Measurements from ENCODE around the gene MYOZ1.
A peak's percentile ranks its signal among the peaks of the same experiment; 100 is the strongest.

MYOZ1 gene

DNA sequence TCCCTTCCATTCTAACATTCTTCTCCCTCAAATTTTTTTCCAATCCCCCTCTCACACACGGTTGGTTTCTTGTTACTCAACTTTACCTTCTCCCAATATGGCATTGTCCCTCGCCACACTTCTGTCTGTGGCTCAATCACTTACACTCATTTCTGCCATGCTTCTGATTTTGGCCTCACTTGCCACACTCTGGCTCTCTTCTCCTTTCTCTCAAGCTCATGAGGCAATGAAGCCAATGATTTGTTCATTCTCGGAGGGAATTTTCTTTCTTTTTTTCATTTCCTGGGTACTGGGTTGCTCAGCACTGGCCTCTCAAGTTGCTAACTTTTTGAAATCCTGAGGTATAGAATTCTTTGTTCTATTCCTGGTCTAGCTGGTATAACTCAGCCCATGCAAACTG is 4.0 kb upstream of the MYOZ1 start:
- Histone ChIP-seq H3K36me3 (ENCODE audit: control insufficient read depth, insufficient read depth, low read length, severe bottlenecking) (no peaks in the 10 kb centered on the region), H3K4me3 (ENCODE audit: low read length) (no peak overlapping the region), H3K27me3 (replicated peaks; ENCODE audit: control insufficient read depth, insufficient read depth, low read length) (no peaks in the 10 kb centered on the region), H3K9me3 (ENCODE audit: control insufficient read depth, low read length) (no peaks in the 10 kb centered on the region), H3K4me1 (ENCODE audit: control insufficient read depth, insufficient read depth, low read length) (peaks cover 11% of the 10 kb centered on the region), H3K9ac (ENCODE audit: low read length) (no peak overlapping the region)
- no peak for DNase-seq (ENCODE audit: low read depth)

DNA sequence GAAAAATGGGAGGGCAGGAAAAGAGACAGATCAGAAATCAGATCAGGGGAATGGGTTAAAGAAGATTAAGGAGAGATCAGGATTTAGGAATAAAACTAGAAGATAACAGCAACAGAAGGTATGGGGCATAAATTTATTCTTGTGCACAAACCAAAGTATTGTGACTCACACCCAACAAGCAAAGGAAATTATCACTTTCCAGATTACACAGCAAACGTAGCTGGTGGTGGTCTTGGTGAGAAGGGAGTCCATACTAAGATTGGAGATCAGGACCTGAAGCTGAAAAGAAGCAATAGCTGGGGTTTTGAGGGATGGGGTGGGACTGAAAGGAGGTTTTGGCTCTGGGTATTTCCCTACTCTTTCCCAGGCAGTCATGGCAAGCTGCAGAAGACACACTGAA is 3.5 kb upstream of the MYOZ1 start:
- Histone ChIP-seq H3K4me1 (ENCODE audit: control insufficient read depth, insufficient read depth, low read length) (peaks cover 11% of the 10 kb centered on the region), H3K9me3 (ENCODE audit: control insufficient read depth, low read length) (no peaks in the 10 kb centered on the region), H3K9ac (ENCODE audit: low read length) (no peak overlapping the region), H3K27me3 (replicated peaks; ENCODE audit: control insufficient read depth, insufficient read depth, low read length) (no peaks in the 10 kb centered on the region), H3K4me3 (ENCODE audit: low read length) (no peak overlapping the region), H3K36me3 (ENCODE audit: control insufficient read depth, insufficient read depth, low read length, severe bottlenecking) (no peaks in the 10 kb centered on the region)
- DNase-seq (ENCODE audit: low read depth): no peak

DNA sequence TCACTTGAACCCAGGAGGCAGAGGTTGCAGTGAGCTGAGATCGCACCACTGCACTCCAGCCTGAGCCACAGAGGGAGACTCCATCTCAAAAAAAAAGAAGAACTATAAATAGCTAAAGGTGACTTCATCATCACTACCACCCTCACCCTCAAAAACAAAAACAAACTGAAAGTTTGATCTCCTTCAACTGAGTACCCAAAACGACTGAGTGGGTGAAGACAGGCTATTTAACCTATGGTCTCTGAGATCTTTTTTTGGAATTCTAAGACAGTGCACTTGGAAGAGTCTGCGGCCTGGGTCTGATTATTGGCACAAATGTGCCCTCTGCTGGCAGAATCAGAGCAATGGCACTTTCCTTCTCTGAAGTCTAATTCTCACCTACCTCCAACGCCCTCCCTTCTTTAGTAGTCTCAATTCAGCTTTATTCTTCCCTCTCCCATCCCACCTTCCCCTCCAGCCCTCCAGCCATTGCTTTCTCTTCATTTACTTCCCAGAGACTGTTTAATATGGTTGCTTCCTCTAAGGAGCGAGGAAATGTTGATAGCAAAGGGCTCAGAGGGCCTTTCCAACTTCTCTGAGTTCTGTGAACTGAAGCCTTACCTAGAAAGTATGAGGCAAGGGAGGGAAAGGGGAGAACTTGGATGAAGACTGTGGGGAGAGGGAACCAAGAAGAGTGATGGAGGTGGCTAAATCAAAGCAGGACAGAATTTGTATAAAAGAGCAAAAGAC is 2.9 kb upstream of the MYOZ1 start:
- Histone ChIP-seq H3K27me3 (replicated peaks; ENCODE audit: control insufficient read depth, insufficient read depth, low read length) (no peaks in the 10 kb centered on the region), H3K4me1 (ENCODE audit: control insufficient read depth, insufficient read depth, low read length) (peaks cover 11% of the 10 kb centered on the region), H3K9me3 (ENCODE audit: control insufficient read depth, low read length) (no peaks in the 10 kb centered on the region), H3K36me3 (ENCODE audit: control insufficient read depth, insufficient read depth, low read length, severe bottlenecking) (no peaks in the 10 kb centered on the region), H3K9ac (ENCODE audit: low read length) (no peak overlapping the region), H3K4me3 (ENCODE audit: low read length) (no peak overlapping the region)
- DNase-seq (ENCODE audit: low read depth): peak; percentile 90

DNA sequence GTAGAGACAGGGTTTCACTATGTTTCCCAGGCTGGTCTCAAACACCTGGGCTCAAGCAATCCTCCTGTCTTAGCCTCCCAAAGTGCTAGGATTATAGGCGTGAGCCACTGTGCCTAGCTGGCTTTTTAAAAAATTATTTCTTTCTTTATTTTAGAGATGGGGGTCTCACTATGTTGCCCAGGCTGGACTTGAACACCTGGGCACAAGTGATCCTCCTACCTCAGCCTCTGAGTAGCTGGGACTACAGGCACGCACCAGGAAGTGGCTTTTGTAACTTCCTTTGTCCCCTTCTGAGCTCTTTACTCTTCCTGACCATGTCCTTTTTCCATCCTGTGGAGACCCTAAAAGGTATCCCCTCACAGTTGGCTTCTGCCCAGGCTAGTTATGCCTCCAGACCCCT is 2.1 kb upstream of the MYOZ1 start:
- Histone ChIP-seq H3K9ac (ENCODE audit: low read length) (no peak overlapping the region), H3K4me3 (ENCODE audit: low read length) (no peak overlapping the region), H3K27me3 (replicated peaks; ENCODE audit: control insufficient read depth, insufficient read depth, low read length) (no peaks in the 10 kb centered on the region), H3K36me3 (ENCODE audit: control insufficient read depth, insufficient read depth, low read length, severe bottlenecking) (no peaks in the 10 kb centered on the region), H3K4me1 (ENCODE audit: control insufficient read depth, insufficient read depth, low read length) (peaks cover 11% of the 10 kb centered on the region), H3K9me3 (ENCODE audit: control insufficient read depth, low read length) (no peaks in the 10 kb centered on the region)
- DNase-seq (ENCODE audit: low read depth): no peak

DNA sequence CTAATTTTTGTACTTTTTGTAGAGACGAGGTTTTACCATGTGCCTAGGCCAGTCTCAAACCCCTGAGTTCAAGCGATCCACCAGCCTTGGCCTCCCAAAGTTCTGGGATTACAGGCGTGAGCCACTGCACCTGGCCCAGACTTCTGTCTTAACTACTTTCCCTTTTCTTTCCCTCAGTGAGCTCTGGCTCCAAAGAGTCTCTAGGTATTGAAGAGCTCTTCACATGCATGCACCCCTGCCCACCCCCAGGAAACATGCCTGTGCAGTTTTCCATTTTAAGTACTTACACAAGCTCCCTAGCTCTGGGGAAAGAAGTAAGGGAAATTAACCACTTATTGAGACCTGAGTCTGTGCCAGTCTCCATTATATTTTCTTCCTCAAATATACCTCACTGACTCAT is 2.0 kb downstream of the MYOZ1 start:
- H3K36me3 ChIP-seq (ENCODE audit: control insufficient read depth, insufficient read depth, low read length, severe bottlenecking): no peaks in the 10 kb centered on the region
- H3K9me3 ChIP-seq (ENCODE audit: control insufficient read depth, low read length): no peaks in the 10 kb centered on the region
- DNase-seq (ENCODE audit: low read depth): no peak
- no peak overlapping the region for H3K4me3 ChIP-seq (ENCODE audit: low read length)
- H3K4me1 ChIP-seq (ENCODE audit: control insufficient read depth, insufficient read depth, low read length): peaks cover 7% of the 10 kb centered on the region
- H3K9ac ChIP-seq (ENCODE audit: low read length): no peak overlapping the region
- no peaks in the 10 kb centered on the region for H3K27me3 ChIP-seq (replicated peaks; ENCODE audit: control insufficient read depth, insufficient read depth, low read length)

DNA sequence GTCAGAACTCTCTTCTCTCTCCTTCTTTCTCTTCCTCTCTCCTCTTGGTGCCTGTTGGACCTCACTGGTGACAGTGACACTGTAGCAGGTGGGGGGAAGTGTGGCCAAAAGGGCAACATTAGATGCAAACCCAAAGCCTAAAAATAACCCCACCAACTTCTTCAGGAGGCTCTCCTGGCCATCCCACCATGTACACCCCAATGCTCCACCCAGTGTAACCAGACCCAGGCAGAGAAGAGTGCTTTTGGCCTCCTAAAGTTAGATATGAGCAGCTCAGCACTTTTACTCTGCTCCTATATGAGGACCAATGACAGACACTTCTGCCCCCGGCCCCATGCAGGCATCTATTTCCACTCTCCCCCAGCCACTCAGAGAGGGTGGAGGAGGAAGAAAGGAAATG is 5.5 kb downstream of the MYOZ1 start:
- Histone ChIP-seq H3K27me3 (replicated peaks; ENCODE audit: control insufficient read depth, insufficient read depth, low read length) (peaks cover 3% of the 10 kb centered on the region), H3K9ac (ENCODE audit: low read length) (no peak overlapping the region), H3K9me3 (ENCODE audit: control insufficient read depth, low read length) (no peaks in the 10 kb centered on the region), H3K36me3 (ENCODE audit: control insufficient read depth, insufficient read depth, low read length, severe bottlenecking) (no peaks in the 10 kb centered on the region), H3K4me3 (ENCODE audit: low read length) (no peak overlapping the region), H3K4me1 (ENCODE audit: control insufficient read depth, insufficient read depth, low read length) (no peaks in the 10 kb centered on the region)
- no peak for DNase-seq (ENCODE audit: low read depth)

DNA sequence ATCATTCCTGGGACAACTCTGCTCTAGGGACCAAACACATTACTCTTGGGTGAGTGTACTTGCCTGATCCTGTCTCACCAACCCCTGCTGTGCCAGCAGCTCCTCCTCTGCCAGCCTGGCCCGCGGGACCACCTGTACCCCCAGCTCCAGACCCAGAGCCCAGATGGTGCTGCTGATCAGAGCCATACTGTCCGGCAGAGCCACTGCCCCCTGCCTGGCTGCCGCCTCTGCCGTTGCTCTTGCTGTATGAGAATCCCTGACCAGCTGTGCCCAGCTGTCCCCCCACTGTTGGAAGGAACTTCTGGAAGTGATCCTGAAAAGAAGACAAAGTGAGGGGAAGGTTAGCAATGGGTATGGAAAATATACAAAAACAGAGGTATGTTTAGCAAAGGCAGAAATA is 6.9 kb downstream of the MYOZ1 start:
- no peaks in the 10 kb centered on the region for H3K36me3 ChIP-seq (ENCODE audit: control insufficient read depth, insufficient read depth, low read length, severe bottlenecking)
- H3K4me3 ChIP-seq (ENCODE audit: low read length): no peak overlapping the region
- H3K9me3 ChIP-seq (ENCODE audit: control insufficient read depth, low read length): no peaks in the 10 kb centered on the region
- no peak overlapping the region for H3K9ac ChIP-seq (ENCODE audit: low read length)
- no peak for DNase-seq (ENCODE audit: low read depth)
- no peaks in the 10 kb centered on the region for H3K4me1 ChIP-seq (ENCODE audit: control insufficient read depth, insufficient read depth, low read length)
- peaks cover 3% of the 10 kb centered on the region for H3K27me3 ChIP-seq (replicated peaks; ENCODE audit: control insufficient read depth, insufficient read depth, low read length)

DNA sequence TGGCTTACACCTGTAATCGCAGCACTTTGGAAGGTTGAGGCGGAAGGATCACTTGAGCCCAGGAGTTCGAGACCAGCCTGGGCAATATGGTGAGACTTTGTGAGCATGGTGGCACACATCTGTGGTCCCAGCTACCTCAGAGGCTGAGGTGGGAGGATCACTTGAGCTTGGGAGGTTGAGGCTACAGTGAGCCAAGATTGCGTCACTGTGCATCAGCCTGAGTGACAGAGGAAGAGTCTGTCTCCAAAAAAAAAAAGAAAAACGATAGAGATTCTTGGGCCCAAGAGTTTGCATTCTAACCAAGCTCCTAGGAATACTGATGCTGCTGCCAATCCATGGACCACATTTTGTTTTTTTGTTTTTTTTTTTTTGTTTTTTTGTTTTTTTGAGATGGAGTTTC is 12.1 kb downstream of the MYOZ1 start:
- Histone ChIP-seq H3K9me3 (ENCODE audit: control insufficient read depth, low read length) (no peaks in the 10 kb centered on the region), H3K4me1 (ENCODE audit: control insufficient read depth, insufficient read depth, low read length) (peaks cover 11% of the 10 kb centered on the region), H3K4me3 (ENCODE audit: low read length) (no peak overlapping the region), H3K36me3 (ENCODE audit: control insufficient read depth, insufficient read depth, low read length, severe bottlenecking) (no peaks in the 10 kb centered on the region), H3K9ac (ENCODE audit: low read length) (no peak overlapping the region), H3K27me3 (replicated peaks; ENCODE audit: control insufficient read depth, insufficient read depth, low read length) (peaks cover 3% of the 10 kb centered on the region)
- no peak for DNase-seq (ENCODE audit: low read depth)

DNA sequence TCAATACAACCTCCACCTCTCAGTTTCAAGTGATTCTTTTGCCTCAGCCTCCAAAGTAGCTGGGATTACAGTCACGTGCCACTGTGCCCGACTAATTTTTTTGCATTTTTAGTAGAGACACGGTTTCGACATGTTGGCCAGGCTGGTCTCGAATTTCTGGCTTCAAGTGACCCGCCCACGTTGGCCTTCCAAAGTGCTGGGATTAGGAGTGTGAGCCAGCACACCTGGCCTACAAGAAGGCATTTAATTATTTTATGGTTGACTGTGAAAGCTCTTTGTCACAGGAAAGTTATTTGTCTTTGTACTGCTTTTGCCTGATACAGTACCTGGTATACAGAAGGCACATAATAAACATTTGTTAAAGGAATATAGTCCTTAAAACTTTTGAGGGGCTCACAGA is 12.9 kb downstream of the MYOZ1 start:
- no peak for DNase-seq (ENCODE audit: low read depth)
- Histone ChIP-seq H3K9me3 (ENCODE audit: control insufficient read depth, low read length) (no peaks in the 10 kb centered on the region), H3K9ac (ENCODE audit: low read length) (no peak overlapping the region), H3K4me1 (ENCODE audit: control insufficient read depth, insufficient read depth, low read length) (peaks cover 11% of the 10 kb centered on the region), H3K27me3 (replicated peaks; ENCODE audit: control insufficient read depth, insufficient read depth, low read length) (no peaks in the 10 kb centered on the region), H3K36me3 (ENCODE audit: control insufficient read depth, insufficient read depth, low read length, severe bottlenecking) (no peaks in the 10 kb centered on the region), H3K4me3 (ENCODE audit: low read length) (no peak overlapping the region)

DNA sequence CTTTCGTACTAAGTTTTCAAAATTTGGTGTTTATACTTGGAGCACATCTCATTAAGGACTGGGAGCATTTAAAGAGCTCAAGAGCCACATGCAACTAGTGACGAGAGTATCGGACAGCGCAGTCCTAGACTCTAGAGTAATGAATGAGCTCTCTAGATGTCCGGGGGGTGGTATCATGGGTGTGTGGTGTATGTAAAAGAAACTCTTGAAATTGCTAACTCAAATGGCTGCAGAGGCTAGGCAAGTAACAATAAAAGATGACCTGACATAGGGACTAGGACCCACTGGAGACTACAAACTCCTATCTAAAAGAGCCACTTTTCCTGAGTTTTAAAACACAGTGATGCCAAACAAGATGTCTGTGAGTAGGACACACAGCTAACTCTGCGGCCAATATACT is 14.0 kb downstream of the MYOZ1 start:
- no peaks in the 10 kb centered on the region for H3K36me3 ChIP-seq (ENCODE audit: control insufficient read depth, insufficient read depth, low read length, severe bottlenecking)
- no peak overlapping the region for H3K9ac ChIP-seq (ENCODE audit: low read length)
- no peak for DNase-seq (ENCODE audit: low read depth)
- no peaks in the 10 kb centered on the region for H3K27me3 ChIP-seq (replicated peaks; ENCODE audit: control insufficient read depth, insufficient read depth, low read length)
- no peak overlapping the region for H3K4me3 ChIP-seq (ENCODE audit: low read length)
- peaks cover 11% of the 10 kb centered on the region for H3K4me1 ChIP-seq (ENCODE audit: control insufficient read depth, insufficient read depth, low read length)
- H3K9me3 ChIP-seq (ENCODE audit: control insufficient read depth, low read length): no peaks in the 10 kb centered on the region

DNA sequence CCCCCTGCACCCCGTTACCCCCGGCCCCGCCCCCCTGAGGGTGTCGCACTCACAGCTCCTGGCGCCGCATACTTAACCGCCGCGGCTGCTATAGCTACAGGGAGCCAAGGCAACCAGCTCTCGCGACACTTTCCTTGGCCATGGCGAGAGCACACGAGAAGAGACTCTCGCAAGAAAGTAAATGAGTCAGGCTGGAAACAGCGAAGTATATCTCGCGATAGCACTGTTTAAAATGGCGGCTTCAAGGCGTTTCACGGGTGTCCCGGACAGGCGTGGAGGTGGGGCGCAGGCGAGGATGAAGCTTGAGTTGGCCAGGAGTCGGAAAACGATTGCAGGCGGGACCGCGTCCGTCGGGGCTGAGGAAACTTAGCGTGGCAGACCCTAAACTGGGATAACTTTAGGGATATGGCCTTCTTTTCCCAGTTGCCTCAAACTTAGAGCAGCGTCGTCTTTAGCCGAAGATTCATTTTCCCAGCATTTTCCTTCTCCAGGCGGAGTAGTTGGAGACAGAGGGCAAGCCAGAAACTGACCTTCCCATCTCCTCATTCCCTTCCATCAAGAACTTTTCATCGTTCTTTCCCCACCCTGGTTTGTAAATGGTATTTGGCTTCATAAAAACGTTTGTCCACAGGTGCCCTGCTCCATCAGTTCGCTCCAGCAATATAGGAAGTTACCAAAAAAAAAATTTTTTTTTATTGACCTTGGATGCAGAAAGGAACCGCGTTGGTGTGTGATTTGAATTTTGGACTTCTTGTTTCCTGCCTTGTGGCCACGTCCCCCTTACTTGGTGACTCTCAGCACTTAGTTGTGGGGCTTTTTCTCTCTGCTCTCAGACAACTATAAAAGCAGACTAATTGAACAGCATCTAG is 15.2 kb downstream of the MYOZ1 start:
- Histone ChIP-seq H3K4me1 (ENCODE audit: control insufficient read depth, insufficient read depth, low read length) (peaks cover 11% of the 10 kb centered on the region), H3K36me3 (ENCODE audit: control insufficient read depth, insufficient read depth, low read length, severe bottlenecking) (no peaks in the 10 kb centered on the region), H3K9me3 (ENCODE audit: control insufficient read depth, low read length) (no peaks in the 10 kb centered on the region), H3K4me3 (ENCODE audit: low read length) (peak overlapping the region; percentile 97), H3K9ac (ENCODE audit: low read length) (peak overlapping the region; percentile 89), H3K27me3 (replicated peaks; ENCODE audit: control insufficient read depth, insufficient read depth, low read length) (no peaks in the 10 kb centered on the region)
- peak; percentile 100 for DNase-seq (ENCODE audit: low read depth)
